Endothelial cell (in vitro differentiated cells): ENCODE results near the gene KIF23. TPM values are rescaled to one million over a fixed set of nuclear protein-coding genes. Genes with fewer than 3 reads are reported as not detected.
A peak's percentile ranks its signal among the peaks of the same experiment; 100 is the strongest.
"Not testable (repeated sequence)": the region's sequence is repeated elsewhere in the genome, so short reads cannot be mapped to it uniquely, and the experiment has no call there.

Source experiments
- DNase-seq: peaks from one replicate; pipeline ENCODE4 v3.0.0; 2021; ENCODE audit warnings: low spot score
- H3K27ac Mint-ChIP-seq: one replicate; pipeline ENCODE4 v1.8.0; 2021; ENCODE audit warnings: mixed read lengths, inconsistent platforms; ENCODE audit not compliant: unreplicated experiment
- H3K27me3 Mint-ChIP-seq: one replicate; pipeline ENCODE4 v1.8.0; 2021; ENCODE audit warnings: mild to moderate bottlenecking, moderate library complexity, mixed read lengths, inconsistent platforms; ENCODE audit not compliant: unreplicated experiment
- H3K36me3 Mint-ChIP-seq: one replicate; pipeline ENCODE4 v1.8.0; 2021; ENCODE audit warnings: mild to moderate bottlenecking, low read depth, mixed read lengths, inconsistent platforms; ENCODE audit not compliant: unreplicated experiment
- H3K4me1 Mint-ChIP-seq: one replicate; pipeline ENCODE4 v1.8.0; 2021; ENCODE audit warnings: mild to moderate bottlenecking, mixed read lengths, inconsistent platforms; ENCODE audit not compliant: unreplicated experiment
- H3K4me3 Mint-ChIP-seq: one replicate; pipeline ENCODE4 v1.8.0; 2021; ENCODE audit warnings: mild to moderate bottlenecking, mixed read lengths, inconsistent platforms; ENCODE audit not compliant: unreplicated experiment
- H3K9me3 Mint-ChIP-seq: one replicate; pipeline ENCODE4 v1.8.0; 2021; ENCODE audit warnings: mixed read lengths, inconsistent platforms; ENCODE audit not compliant: unreplicated experiment
- total RNA-seq: library from RNA; stranded (reverse); fragmentation: NEBNext Ultra II Directional; extraction: Animal tissue kit (Norgen Biotek cat#: 25700); gene quantifications from one replicate; pipeline ENCODE4 v1.2.1, GENCODE V29; 2021; ENCODE audit not compliant: unreplicated experiment
- TF ChIP-seq, protein P1 (sequence below): fragments of 200-600 bp; sonication (generic); IDR thresholded peaks from one replicate; pipeline ENCODE4 v1.5.0; 2021; ENCODE audit warnings: antibody characterized with exemption; ENCODE audit not compliant: unreplicated experiment

The KIF23 gene
- total RNA-seq, 1 donor from 2014 or later: 9.5 TPM

DNA sequence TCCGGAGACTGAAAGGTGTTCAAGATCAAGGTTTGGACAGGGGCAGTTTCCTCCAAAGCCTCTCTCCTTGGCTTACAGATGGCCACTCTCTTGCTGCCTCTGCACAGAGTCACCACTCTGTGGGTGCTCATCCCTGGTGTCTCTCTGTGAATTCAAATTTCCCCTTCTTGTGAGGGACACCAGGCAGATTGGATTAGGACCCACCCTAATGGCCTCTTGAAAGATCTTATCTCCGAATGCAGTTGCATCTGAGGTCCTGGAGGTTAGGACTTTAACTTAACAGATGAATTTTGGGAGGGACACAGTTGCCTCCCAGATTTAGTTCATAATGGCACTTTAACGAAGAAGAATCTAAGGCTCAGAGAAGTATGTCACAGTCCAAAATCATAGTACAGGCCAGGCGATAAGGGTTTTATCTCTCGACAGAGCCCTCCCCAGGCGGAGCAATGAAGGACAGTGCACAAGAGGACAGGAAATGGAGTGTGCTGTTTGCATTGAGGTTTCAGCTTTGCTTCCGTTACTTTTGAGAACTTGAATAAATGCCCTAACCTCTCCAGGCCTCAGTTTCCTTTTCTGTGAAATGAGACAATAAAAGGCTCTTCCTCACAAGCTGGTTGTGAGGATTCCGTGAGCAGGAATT, 38.9 kb upstream of the KIF23 start:
- no peak overlapping the region for H3K4me3 Mint-ChIP-seq
- H3K4me1 Mint-ChIP-seq: peaks cover 3% of the 10 kb centered on the region
- no peaks in the 10 kb centered on the region for H3K9me3 Mint-ChIP-seq
- no peaks in the 10 kb centered on the region for H3K36me3 Mint-ChIP-seq
- H3K27ac Mint-ChIP-seq: no peak overlapping the region
- H3K27me3 Mint-ChIP-seq: no peaks in the 10 kb centered on the region
- TF ChIP-seq, protein P1, sequence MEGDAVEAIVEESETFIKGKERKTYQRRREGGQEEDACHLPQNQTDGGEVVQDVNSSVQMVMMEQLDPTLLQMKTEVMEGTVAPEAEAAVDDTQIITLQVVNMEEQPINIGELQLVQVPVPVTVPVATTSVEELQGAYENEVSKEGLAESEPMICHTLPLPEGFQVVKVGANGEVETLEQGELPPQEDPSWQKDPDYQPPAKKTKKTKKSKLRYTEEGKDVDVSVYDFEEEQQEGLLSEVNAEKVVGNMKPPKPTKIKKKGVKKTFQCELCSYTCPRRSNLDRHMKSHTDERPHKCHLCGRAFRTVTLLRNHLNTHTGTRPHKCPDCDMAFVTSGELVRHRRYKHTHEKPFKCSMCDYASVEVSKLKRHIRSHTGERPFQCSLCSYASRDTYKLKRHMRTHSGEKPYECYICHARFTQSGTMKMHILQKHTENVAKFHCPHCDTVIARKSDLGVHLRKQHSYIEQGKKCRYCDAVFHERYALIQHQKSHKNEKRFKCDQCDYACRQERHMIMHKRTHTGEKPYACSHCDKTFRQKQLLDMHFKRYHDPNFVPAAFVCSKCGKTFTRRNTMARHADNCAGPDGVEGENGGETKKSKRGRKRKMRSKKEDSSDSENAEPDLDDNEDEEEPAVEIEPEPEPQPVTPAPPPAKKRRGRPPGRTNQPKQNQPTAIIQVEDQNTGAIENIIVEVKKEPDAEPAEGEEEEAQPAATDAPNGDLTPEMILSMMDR: no peak
- DNase-seq: no peak

DNA sequence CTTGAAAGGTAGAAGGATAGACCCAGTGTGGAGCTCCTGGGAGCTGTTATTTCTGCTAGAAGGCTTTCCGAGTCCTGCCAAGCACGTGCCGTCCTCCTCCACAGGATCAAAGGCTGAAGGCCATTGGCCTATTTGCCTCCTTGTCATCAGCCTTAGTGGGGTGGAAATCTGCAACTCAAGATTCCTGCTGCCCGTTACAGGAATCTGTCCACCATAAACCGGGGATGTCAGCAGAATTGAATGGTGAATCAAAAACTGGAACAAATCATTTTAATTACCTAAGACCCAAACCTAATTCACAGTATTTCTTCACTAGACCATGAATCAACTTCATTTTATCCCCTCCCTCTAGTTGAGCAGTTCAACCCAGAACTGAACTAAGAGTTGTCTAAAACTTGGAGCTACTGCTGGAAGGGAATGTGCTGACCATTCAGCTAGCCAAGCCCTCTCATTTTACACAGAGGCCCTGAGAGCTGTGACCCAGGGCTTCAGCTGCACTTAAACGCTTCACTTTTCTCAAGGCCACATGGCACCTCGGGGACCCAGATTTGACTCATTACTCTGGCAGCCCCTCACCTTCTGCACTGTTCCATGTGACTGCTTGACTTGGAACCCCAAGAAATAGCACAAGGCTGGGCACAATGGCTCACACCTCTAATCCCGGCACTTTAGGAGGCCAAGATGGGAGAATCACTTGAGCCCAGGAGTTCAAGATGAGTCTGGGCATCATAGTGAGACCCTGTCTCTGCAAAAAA, 36.8 kb upstream of the KIF23 start:
- peaks cover 3% of the 10 kb centered on the region for H3K4me1 Mint-ChIP-seq
- H3K27ac Mint-ChIP-seq: no peak overlapping the region
- H3K9me3 Mint-ChIP-seq: no peaks in the 10 kb centered on the region
- no peak for DNase-seq
- TF ChIP-seq, protein P1: no peak
- no peak overlapping the region for H3K4me3 Mint-ChIP-seq
- peaks cover 4% of the 10 kb centered on the region for H3K27me3 Mint-ChIP-seq
- no peaks in the 10 kb centered on the region for H3K36me3 Mint-ChIP-seq

DNA sequence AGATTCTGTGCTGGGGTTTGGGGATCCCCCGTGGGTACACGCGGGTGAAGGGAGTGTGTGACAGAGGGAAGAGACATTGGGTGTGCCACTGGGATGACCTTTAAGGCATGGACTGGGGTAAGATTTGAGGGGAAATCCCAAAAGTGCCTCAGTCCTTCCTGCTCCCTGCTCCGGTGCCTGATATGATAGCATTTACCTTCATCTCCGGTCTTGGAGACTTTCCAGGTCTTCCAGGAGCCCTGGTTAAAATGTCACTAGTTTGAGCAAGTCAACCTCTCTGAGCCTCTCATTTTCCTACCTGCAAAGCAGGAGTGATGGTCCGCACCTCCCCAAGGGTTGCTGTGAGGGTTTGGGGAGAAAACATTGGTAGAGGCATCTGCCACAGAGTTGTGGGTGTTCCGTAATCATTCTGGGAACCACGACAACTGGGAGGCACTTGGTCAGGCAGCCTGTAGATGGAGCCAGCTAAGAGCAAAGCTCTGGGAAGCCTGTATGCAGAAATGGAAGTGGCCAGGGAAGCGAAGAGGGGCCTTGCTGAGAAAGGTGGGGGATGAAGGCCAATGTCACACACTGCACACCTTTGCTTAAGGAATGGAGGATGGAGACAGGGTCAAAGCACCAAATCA, 33.9 kb upstream of the KIF23 start:
- DNase-seq: peak; percentile 25
- no peaks in the 10 kb centered on the region for H3K36me3 Mint-ChIP-seq
- H3K27me3 Mint-ChIP-seq: peaks cover 4% of the 10 kb centered on the region

DNA sequence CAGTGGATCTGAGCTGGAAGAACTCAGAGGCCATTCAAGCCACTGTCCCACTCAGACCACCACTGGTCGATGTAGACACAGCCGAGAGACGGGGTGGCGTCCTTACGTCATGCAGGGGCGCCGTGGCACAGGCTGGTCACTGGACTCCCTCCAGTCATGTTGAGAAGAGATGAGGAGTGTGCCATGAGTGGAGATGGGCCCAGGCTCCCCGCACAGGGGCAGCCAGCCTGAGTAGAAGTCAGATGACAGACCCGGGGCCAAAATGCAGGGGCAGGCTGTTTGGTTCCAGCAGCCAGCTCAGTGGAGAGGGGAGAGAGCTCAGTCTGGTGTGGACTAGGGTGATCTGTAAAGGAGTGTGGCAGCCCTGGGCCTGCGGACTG, 33.4 kb upstream of the KIF23 start:
- DNase-seq: no peak
- TF ChIP-seq, protein P1: no peak
- H3K27ac Mint-ChIP-seq: no peak overlapping the region
- H3K27me3 Mint-ChIP-seq: peaks cover 4% of the 10 kb centered on the region
- H3K4me3 Mint-ChIP-seq: no peak overlapping the region
- H3K4me1 Mint-ChIP-seq: no peaks in the 10 kb centered on the region
- no peaks in the 10 kb centered on the region for H3K36me3 Mint-ChIP-seq
- no peaks in the 10 kb centered on the region for H3K9me3 Mint-ChIP-seq

More for the DNA sequence above, 33.9 kb upstream of the KIF23 start:
- Mint-ChIP-seq H3K4me1 (peaks cover 2% of the 10 kb centered on the region), H3K27ac (no peak overlapping the region), H3K4me3 (no peak overlapping the region), H3K9me3 (no peaks in the 10 kb centered on the region)
- TF ChIP-seq, protein P1: no peak

GRCh38 chr15:69382176-69382575, 32.0 kb upstream of the KIF23 start:
- not testable (repeated sequence) for H3K4me3 Mint-ChIP-seq, H3K27ac Mint-ChIP-seq, H3K9me3 Mint-ChIP-seq, H3K27me3 Mint-ChIP-seq, H3K36me3 Mint-ChIP-seq, H3K4me1 Mint-ChIP-seq, DNase-seq

- not testable (repeated sequence) for H3K9me3 Mint-ChIP-seq, H3K36me3 Mint-ChIP-seq, H3K27me3 Mint-ChIP-seq, H3K27ac Mint-ChIP-seq, DNase-seq, H3K4me3 Mint-ChIP-seq, H3K4me1 Mint-ChIP-seq
Measured at GRCh38 chr15:69384066-69384465, 30.1 kb upstream of the KIF23 start.
